ENCODE results near the gene FAM120B. TPM values are rescaled to one million over a fixed set of nuclear protein-coding genes. Genes with fewer than 3 reads are reported as not detected.

FAM120B gene
- total RNA-seq, 6 experiments from 2014 or later, result 33.3 to 36.6 (median 35.4) TPM

- DNase-seq, result no peak
- Mint-ChIP-seq H3K9me3 (no peaks in the 10 kb centered on the region), H3K27me3 (ENCODE audit: insufficient read depth) (no peaks in the 10 kb centered on the region), H3K36me3 (ENCODE audit: low read depth) (no peaks in the 10 kb centered on the region), H3K4me1 (ENCODE audit: low read depth) (no peaks in the 10 kb centered on the region; the same call in 1 of the 2 replicates), H3K4me3 (no peak overlapping the region), H3K27ac (no peak overlapping the region)
- TF ChIP-seq, protein P1, sequence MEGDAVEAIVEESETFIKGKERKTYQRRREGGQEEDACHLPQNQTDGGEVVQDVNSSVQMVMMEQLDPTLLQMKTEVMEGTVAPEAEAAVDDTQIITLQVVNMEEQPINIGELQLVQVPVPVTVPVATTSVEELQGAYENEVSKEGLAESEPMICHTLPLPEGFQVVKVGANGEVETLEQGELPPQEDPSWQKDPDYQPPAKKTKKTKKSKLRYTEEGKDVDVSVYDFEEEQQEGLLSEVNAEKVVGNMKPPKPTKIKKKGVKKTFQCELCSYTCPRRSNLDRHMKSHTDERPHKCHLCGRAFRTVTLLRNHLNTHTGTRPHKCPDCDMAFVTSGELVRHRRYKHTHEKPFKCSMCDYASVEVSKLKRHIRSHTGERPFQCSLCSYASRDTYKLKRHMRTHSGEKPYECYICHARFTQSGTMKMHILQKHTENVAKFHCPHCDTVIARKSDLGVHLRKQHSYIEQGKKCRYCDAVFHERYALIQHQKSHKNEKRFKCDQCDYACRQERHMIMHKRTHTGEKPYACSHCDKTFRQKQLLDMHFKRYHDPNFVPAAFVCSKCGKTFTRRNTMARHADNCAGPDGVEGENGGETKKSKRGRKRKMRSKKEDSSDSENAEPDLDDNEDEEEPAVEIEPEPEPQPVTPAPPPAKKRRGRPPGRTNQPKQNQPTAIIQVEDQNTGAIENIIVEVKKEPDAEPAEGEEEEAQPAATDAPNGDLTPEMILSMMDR (IDR thresholded peaks at IDR 0.05), result no peak
These were observed 56.7 kb downstream of the FAM120B start for GRCh38 chr6:170363255-170363654.

- DNase-seq, result no peak
- Mint-ChIP-seq H3K36me3 (ENCODE audit: low read depth) (no peaks in the 10 kb centered on the region), H3K4me1 (ENCODE audit: low read depth) (no peaks in the 10 kb centered on the region; the same call in 1 of the 2 replicates), H3K27me3 (ENCODE audit: insufficient read depth) (no peaks in the 10 kb centered on the region), H3K27ac (no peak overlapping the region), H3K4me3 (no peak overlapping the region), H3K9me3 (no peaks in the 10 kb centered on the region)
- TF ChIP-seq, protein P1 (IDR thresholded peaks at IDR 0.05), result no peak
These were observed 58.6 kb downstream of the FAM120B start for GRCh38 chr6:170365121-170365520.

GRCh38 chr6:170365593-170365992 is 59.0 kb downstream of the FAM120B start:
- H3K27me3 Mint-ChIP-seq (ENCODE audit: insufficient read depth), result no peaks in the 10 kb centered on the region

GRCh38 chr6:170366248-170366960 is 59.8 kb downstream of the FAM120B start:
- H3K4me1 Mint-ChIP-seq (ENCODE audit: low read depth), result no peaks in the 10 kb centered on the region; the same call in 1 of the 2 replicates
- TF ChIP-seq, protein P1 (IDR thresholded peaks at IDR 0.05), result no peak
- no peaks in the 10 kb centered on the region for H3K36me3 Mint-ChIP-seq (ENCODE audit: low read depth)
- H3K4me3 Mint-ChIP-seq, result no peak overlapping the region
- H3K27ac Mint-ChIP-seq, result no peak overlapping the region; the same call in 1 of the 2 replicates
- no peak for DNase-seq
- H3K9me3 Mint-ChIP-seq, result no peaks in the 10 kb centered on the region
- no peaks in the 10 kb centered on the region for H3K27me3 Mint-ChIP-seq (ENCODE audit: insufficient read depth)

More at GRCh38 chr6:170365593-170365992, 59.0 kb downstream of the FAM120B start:
- no peak for DNase-seq
- TF ChIP-seq, protein P1 (IDR thresholded peaks at IDR 0.05), result no peak
- Mint-ChIP-seq H3K27ac (no peak overlapping the region; the same call in 1 of the 2 replicates), H3K4me3 (no peak overlapping the region), H3K36me3 (ENCODE audit: low read depth) (no peaks in the 10 kb centered on the region), H3K9me3 (no peaks in the 10 kb centered on the region), H3K4me1 (ENCODE audit: low read depth) (no peaks in the 10 kb centered on the region; the same call in 1 of the 2 replicates)

GRCh38 chr6:170367241-170367640 is 60.7 kb downstream of the FAM120B start:
- no peaks in the 10 kb centered on the region; the same call in 1 of the 2 replicates for H3K4me1 Mint-ChIP-seq (ENCODE audit: low read depth)
- no peaks in the 10 kb centered on the region for H3K27me3 Mint-ChIP-seq (ENCODE audit: insufficient read depth)
- TF ChIP-seq, protein P1 (IDR thresholded peaks at IDR 0.05), result no peak
- no peak overlapping the region for H3K27ac Mint-ChIP-seq
- no peak overlapping the region for H3K4me3 Mint-ChIP-seq
- H3K9me3 Mint-ChIP-seq, result no peaks in the 10 kb centered on the region
- H3K36me3 Mint-ChIP-seq (ENCODE audit: low read depth), result no peaks in the 10 kb centered on the region
- no peak for DNase-seq
